Femur (tissue), 1 donor: ENCODE results near the gene FOXP3.

ENCODE experiments used
- DNase-seq: peaks from one replicate; pipeline ENCODE4 v3.0.0-alpha.2; 2017

The FOXP3 gene

GRCh38 chrX:49249071-49249470, 15.4 kb downstream of the FOXP3 start:
- no peak for DNase-seq

- no peak for DNase-seq
These were observed 16.3 kb downstream of the FOXP3 start for GRCh38 chrX:49247916-49248811.

GRCh38 chrX:49247346-49247745, 17.2 kb downstream of the FOXP3 start:
- no peak for DNase-seq

DNA sequence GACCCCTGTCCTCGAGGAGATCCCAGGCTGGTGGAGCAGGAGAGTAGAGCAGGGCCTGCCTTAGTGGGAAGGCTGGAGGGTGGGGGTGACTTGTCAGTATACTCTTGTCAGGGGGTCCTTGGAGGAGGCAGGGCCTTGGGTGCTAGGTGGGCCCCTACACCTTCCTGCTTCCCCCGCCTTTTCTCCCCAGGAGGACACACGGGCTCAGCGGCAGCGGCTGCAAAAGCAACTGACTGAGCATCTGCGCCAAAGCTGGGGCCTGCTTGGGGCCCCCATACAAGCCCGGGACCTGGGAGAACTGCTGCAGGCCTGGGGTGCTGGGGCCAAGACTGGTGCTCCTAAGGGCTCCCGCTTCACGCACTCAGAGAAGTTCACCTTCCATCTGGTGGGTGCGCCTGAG, 18.0 kb downstream of the FOXP3 start:
- no peak for DNase-seq

GRCh38 chrX:49244207-49244606, 20.3 kb downstream of the FOXP3 start:
- DNase-seq: no peak

GRCh38 chrX:49243166-49243565, 21.3 kb downstream of the FOXP3 start:
- DNase-seq: no peak

GRCh38 chrX:49242545-49243066, 21.9 kb downstream of the FOXP3 start:
- no peak for DNase-seq

GRCh38 chrX:49238735-49239134, 25.8 kb downstream of the FOXP3 start:
- DNase-seq: no peak

GRCh38 chrX:49237060-49237459, 27.4 kb downstream of the FOXP3 start:
- DNase-seq: no peak

GRCh38 chrX:49233887-49234555, 30.5 kb downstream of the FOXP3 start:
- DNase-seq: no peak

GRCh38 chrX:49233176-49233575, 31.3 kb downstream of the FOXP3 start, which contains the start of gene CACNA1F:
TSS of gene CACNA1F (minus strand) at chrX:49233340. CDS start at chrX:49233309, 31 bp downstream.
- no peak for DNase-seq

- DNase-seq: no peak
These were observed 32.0 kb downstream of the FOXP3 start for GRCh38 chrX:49232525-49232924.

- DNase-seq: no peak
These were observed 33.0 kb downstream of the FOXP3 start for GRCh38 chrX:49231333-49232000.

- DNase-seq: peak; percentile 34
These were observed 33.8 kb downstream of the FOXP3 start for GRCh38 chrX:49230500-49231232.

DNA sequence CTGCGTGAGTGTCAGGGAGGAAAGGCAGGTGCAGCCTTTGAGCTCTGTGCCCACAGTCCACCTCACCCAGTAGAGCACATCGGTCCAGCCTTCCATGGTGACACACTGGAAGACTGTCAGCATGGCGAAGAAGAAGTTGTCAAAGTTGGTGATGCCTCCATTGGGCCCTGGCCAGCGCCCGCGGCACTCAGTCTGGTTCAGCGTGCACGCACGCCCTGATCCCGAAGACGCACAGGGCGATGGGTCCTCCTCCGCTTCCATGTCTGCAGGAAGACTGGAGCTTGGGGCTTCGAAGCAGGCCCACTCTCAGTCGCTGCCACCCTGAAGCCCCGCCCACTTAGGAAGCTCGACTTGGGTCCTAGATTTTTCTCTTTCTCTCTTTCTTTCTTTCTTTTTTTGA, 36.3 kb downstream of the FOXP3 start:
- DNase-seq: no peak

- no peak for DNase-seq
These were observed 36.8 kb downstream of the FOXP3 start for GRCh38 chrX:49227726-49228125.

DNA sequence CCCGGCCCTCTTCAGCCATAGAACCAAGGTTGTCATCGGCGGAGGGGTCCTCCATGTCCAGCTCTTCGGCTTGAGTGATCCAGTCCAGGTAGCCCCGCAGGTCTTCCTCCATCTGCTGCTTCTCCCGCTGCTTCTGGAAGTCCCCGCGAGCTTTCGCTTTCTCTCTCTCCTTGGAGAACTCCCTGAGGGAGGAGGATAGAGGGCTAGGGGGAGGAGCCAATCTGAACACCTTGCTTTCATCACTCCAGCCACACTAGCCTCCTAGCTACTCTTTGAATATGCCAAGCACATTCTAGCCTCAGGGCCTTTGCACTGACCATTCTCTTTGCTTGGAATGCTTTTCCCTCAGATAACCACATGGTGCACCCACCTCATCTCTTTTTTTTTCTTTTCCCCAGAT, 37.6 kb downstream of the FOXP3 start:
- no peak for DNase-seq

DNA sequence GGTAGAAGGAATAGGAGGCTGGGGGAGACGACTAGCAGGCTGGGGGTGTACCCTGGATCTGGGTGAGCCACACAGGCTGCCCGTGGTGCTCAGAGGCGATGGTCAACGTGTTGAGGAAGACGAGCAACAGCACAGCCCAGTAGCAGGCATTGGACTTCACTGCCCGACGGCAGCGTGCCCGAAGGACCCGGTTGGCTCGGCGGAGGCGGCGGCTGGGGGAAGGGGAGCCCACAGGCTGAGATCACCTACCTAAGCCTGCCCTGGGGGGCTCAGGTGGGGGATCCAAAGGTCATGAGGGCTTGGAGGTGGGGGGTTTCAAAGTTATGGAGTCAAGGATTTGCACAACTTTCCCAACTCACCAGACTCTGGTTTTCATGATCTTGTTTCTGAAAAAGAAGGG, 38.7 kb downstream of the FOXP3 start:
- no peak for DNase-seq

GRCh38 chrX:49221868-49222267, 42.6 kb downstream of the FOXP3 start:
- no peak for DNase-seq

- DNase-seq: no peak
These were observed 44.4 kb downstream of the FOXP3 start for GRCh38 chrX:49220100-49220499.

DNA sequence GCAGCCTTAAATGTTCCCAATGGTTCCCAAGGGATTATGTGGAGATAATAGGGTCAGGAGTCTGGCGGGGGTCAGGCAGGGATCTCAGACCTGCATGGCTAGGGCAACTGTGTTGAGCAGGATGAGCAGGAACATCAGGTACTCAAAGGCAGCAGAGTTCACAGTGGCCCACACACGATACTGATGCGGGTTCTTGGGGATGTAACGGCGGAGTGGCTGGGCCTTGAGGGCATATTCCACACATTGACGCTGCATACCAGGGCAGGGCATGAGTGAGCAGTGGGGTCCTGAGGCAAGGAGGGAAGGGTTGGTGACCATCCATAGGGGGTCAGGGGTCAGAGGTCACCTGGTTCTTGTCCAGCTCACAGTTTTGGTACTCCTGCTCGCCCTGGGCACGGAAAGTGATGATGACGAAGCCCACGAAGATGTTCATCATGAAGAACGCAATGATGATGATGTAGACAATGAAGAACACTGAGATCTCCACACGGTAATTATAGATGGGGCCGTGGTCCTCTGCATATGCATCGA, 49.4 kb downstream of the FOXP3 start:
- no peak for DNase-seq

GRCh38 chrX:49214416-49214815, 50.1 kb downstream of the FOXP3 start:
- DNase-seq: no peak
